ENCODE data around the gene ANXA1.
"Not testable (repeated sequence)": the region's sequence is repeated elsewhere in the genome, so short reads cannot be mapped to it uniquely, and the experiment has no call there.

ANXA1 gene, protein sequence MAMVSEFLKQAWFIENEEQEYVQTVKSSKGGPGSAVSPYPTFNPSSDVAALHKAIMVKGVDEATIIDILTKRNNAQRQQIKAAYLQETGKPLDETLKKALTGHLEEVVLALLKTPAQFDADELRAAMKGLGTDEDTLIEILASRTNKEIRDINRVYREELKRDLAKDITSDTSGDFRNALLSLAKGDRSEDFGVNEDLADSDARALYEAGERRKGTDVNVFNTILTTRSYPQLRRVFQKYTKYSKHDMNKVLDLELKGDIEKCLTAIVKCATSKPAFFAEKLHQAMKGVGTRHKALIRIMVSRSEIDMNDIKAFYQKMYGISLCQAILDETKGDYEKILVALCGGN

DNA sequence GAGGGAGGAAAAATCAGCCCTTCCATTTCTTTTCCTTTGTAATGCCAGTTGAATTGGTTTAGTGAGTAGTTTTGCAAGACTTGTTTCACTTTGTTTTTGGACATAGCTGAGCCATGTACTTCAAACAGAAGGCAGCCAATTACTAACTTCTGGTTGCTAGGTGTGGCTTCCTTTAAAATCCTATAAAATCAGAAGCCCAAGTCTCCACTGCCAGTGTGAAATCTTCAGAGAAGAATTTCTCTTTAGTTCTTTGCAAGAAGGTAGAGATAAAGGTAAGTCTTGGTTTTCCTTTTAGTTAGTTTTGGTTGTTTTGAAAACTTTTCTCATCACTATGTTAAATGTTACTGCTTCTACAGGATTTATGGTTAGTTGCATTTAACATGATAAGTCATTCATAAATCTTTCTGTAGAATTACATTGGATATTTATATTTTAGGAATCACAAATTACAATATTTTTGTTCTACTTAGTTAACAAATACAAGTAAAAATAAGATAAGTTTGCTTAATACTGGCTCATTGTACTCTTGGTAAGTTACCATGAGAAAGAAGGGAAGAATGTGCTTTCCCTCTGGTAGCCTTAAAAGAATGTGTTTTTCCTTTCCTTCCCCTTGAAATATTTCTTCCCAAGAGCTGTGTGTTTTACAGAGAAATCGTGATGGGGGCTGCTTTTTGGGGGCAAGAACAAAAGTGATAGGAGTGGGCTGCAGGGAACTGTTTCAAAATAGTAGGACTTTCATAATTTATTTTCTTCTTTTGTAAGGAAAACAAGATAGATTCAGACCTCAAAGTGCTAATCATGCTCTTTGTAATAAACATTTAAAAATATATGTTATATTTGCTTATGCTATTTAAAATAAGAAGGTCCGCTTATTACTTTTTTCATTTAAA lies at the start of gene ANXA1:
TSS of gene ANXA1 (plus strand) at position 213 of the 890 bp plus-strand sequence. CDS start 6,671 bp downstream, outside the sequence.
- peak; percentile 69 for DNase-seq

DNA sequence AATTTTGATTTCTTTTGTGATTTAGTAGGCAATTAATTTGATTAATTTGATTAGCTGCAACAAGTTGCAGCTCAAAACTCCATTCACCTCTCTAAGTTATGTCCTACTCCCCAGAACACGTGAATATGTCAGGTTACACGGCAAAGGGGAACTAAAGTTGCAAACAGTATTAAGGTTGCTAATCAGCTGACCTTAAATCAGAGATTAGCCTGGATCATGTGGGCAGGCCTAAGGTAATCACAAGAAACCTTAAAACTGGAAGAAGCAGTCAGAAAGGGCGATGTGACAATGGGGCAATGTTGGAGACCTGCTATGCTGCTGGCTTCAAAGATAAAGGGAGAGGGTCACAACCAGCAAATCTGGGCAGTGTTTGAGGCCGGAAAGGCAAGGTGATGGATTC lies 47.3 kb upstream of the ANXA1 start:
- no peak for DNase-seq

- no peak for DNase-seq
Observed at GRCh38 chr9:73104921-73105320, 46.7 kb upstream of the ANXA1 start.

DNA sequence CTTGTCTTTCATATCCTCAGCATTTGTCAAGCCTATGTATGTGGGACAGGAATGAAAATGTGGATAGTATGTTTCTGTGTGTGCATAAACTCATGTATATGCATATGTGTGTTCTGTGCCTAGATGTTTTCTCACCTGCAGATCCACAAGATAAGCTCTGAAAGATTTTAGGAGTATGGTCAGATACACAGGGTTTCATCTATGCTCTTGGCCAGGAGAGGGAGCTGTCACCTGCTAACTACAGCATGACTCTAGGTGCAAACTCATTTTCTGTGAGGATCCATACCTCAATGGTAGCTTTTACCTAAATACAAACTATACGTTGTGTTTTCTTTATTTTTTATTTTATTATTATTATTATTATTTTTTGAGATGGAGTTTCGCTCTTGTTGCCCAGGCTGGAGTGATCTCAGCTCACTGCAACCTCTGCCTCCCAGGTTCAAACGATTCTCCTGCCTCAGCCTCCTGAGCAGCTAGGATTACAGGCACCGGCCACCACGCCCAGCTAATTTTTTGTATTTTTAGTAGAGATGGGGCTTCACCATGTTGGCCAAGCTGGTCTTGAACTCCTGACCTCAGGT lies 44.1 kb upstream of the ANXA1 start:
- not testable (repeated sequence) for DNase-seq

GRCh38 chr9:73114058-73114457 lies 37.6 kb upstream of the ANXA1 start:
- DNase-seq: no peak

GRCh38 chr9:73114958-73115357 lies 36.7 kb upstream of the ANXA1 start:
- no peak for DNase-seq

- no peak for DNase-seq
Observed at GRCh38 chr9:73116031-73116430, 35.6 kb upstream of the ANXA1 start.

DNA sequence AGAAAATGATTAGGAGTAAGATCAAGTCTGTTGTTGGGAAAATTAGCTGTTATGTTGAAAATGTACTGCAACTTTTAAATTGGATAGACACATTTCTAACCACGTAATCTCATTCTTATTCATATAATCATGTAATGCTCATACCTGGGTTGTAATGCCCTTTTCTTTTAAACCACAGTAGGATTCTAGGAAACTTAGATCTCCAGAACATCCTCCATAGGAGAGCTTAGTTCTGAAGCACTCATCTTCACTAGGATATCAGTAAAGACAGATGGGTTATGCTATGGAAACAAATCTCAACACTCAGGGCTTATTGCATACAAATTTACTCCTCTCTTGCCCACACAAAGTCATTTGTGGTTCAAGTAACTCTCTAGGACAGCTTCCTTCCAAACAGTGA lies 34.8 kb upstream of the ANXA1 start:
- DNase-seq: no peak

DNA sequence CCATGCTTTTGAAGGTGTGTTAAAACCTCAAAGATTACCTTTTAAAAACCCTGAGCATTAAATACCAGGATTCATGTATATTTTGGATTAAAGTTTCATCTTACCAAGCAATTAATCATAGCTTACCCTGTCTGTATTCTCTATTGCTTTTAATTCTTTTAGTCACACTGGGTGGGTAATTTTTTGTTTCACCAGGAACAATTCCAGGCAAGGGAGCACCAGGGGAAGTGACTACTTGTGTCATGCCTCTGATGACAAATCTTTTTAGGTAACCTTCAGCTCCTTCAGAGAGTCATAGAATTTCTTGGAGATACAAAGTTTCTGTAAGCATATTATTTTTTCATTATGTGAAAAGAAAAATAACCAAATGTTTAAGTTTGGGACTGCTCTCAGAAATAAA lies 33.4 kb upstream of the ANXA1 start:
- DNase-seq: no peak

DNA sequence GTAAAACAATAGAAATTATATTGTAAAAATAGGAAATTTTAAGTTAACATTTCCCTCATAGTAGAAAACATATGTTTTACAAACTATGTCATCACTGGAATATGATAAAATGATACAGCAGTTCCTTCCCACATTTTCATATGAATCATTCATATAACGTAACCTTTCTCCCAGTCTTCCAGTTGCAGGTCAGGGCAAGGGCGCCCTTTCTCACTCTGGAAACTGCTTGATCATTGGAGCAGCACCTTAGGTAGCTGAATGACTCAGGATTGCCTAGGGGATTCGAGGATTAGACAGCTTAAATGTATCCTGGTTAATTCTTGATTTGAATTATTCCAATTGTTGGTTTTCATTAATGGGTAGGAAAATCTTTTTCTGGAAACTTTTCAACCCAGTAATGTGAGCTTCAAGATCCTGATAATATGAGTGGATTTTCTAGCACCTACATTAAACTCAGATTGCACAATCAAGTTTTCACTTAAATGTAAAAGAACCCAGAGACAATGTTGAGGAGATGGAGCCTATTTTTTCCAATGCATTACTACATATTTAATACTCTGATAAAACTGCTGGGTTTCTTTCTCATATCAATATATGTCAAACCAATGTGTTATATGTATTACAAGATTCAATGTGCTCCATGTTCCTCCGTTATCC lies 32.6 kb upstream of the ANXA1 start:
- DNase-seq: no peak

GRCh38 chr9:73121375-73121935 lies 30.2 kb upstream of the ANXA1 start:
- no peak for DNase-seq

- DNase-seq: no peak
Observed at GRCh38 chr9:73125651-73126050, 26.0 kb upstream of the ANXA1 start.

- DNase-seq: no peak
Observed at GRCh38 chr9:73129941-73130685, 21.6 kb upstream of the ANXA1 start.

- DNase-seq: no peak
Observed at GRCh38 chr9:73131461-73131860, 20.2 kb upstream of the ANXA1 start.

GRCh38 chr9:73132034-73132776 lies 19.5 kb upstream of the ANXA1 start:
- DNase-seq: peak; percentile 87

- DNase-seq: no peak
Observed at GRCh38 chr9:73133022-73133651, 18.5 kb upstream of the ANXA1 start.

GRCh38 chr9:73133921-73134407 lies 17.7 kb upstream of the ANXA1 start:
- no peak for DNase-seq

- DNase-seq: no peak
Observed at GRCh38 chr9:73135394-73135793, 16.3 kb upstream of the ANXA1 start.

DNA sequence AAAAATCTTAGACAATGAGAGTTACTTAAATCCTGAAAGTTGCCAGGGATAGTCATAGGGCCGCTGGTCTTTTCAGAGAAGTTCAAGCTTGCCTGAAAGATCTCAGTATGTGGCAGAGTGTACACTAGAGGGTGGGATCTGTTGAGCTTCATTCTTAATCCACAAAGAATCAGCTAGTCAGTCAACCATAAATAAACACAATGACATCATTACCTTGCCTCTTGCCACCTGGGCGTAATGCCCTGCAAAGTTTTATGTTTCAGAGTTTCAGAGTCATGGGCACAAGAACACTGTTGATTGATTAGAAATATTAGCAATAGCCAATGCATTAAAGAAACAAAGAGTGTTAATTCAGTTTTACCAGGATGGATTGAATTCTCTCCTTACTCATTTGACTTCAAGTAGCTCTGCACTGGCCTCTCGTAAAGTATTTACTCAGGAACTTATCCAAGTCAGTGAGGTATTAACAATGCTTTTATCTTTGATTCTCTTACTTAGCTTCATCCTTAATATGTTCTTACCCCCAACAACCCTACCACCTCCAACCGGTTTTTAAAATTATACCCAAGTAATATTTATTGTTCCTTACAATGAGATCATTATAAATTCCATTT lies 14.3 kb upstream of the ANXA1 start:
- DNase-seq: no peak

DNA sequence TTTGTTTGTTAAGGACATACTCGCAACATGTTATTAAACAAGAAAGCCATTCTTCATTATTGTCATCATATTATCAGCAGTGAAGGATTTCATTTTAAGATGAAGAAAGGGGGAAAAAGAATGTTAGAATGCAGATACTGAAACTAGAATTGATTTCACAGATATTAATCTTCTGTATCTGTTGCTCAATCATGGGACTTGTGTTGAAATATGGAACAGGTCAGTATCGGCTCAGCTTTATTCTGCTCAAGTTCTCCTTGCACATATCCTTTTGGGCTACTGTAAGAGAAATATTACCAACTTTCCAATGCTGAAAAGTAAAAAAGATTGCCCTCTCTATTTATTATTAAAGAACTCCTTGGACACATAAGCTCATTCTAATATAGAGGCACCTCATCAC lies 13.8 kb upstream of the ANXA1 start:
- no peak for DNase-seq

Measured in GF-D8 (cell line).